HepG2 (cell line): ENCODE measurements around the gene NCOA5. TPM values are rescaled to one million over a fixed set of nuclear protein-coding genes. Genes with fewer than 3 reads are reported as not detected.

Experiments
- AHR ChIP-seq: IDR thresholded peaks from 2 replicates; pipeline ENCODE4 v1.6.1; 2018; ENCODE audit warnings: missing genetic modification reagents, missing compliant biosample characterization
- BHLHE40 ChIP-seq: IDR thresholded peaks from 2 replicates; pipeline ENCODE4 v1.6.1; 2011; ENCODE audit warnings: low read length, improper control_type of control experiment
- ERF ChIP-seq: IDR thresholded peaks from 2 replicates; pipeline ENCODE4 v1.6.1; 2018; ENCODE audit warnings: missing biosample characterization, missing genetic modification reagents
- HMG20B ChIP-seq: conservative IDR thresholded peaks from 2 replicates; pipeline ENCODE4 v1.6.1; 2016; ENCODE audit warnings: missing genetic modification reagents, missing compliant biosample characterization
- HMGA1 ChIP-seq: sonication (generic); formaldehyde crosslinking; conservative IDR thresholded peaks from 2 replicates; pipeline ENCODE4 v1.4.0; 2020; ENCODE audit warnings: missing genetic modification reagents
- JUNB ChIP-seq: sonication (generic); formaldehyde crosslinking; IDR thresholded peaks from 2 replicates; pipeline ENCODE4 v1.8.0; 2022; ENCODE audit warnings: missing genetic modification reagents, mild to moderate bottlenecking, borderline replicate concordance
- MBD4 ChIP-seq: IDR thresholded peaks from 2 replicates; pipeline ENCODE4 v1.6.1; 2012; ENCODE audit warnings: low read length, inconsistent platforms, borderline replicate concordance
- PAX8 ChIP-seq: sonication (generic); formaldehyde crosslinking; IDR thresholded peaks from 2 replicates; pipeline ENCODE4 v1.8.0; 2022; ENCODE audit warnings: mild to moderate bottlenecking, missing genetic modification reagents, borderline replicate concordance
- PPARG ChIP-seq: conservative IDR thresholded peaks from 2 replicates; pipeline ENCODE4 v1.6.1; 2016; ENCODE audit warnings: missing biosample characterization, missing genetic modification reagents
- SIX1 ChIP-seq: sonication (generic); formaldehyde crosslinking; IDR thresholded peaks from 2 replicates; pipeline ENCODE4 v1.4.0; 2020; ENCODE audit warnings: missing genetic modification reagents, borderline replicate concordance
- SOX6 ChIP-seq, 2 experiments: fragments of 450-650 bp in 1 of 2; sonication (generic) in 1 of 2; formaldehyde crosslinking in 1 of 2; IDR thresholded peaks; 2 replicates each; pipeline versions ENCODE4 v1.4.0 to v1.6.1; 2017 to 2020; ENCODE audit warnings: antibody characterized with exemption in 1 of 2, mild to moderate bottlenecking in 1 of 2, missing genetic modification reagents in 1 of 2
- TOPORS ChIP-seq: sonication (generic); formaldehyde crosslinking; IDR thresholded peaks from 2 replicates; pipeline ENCODE4 v1.8.0; 2023; ENCODE audit warnings: mild to moderate bottlenecking, missing genetic modification reagents
- ZNF260 ChIP-seq: sonication (generic); formaldehyde crosslinking; IDR thresholded peaks from 2 replicates; pipeline ENCODE4 v1.4.0; 2020; ENCODE audit warnings: missing genetic modification reagents, low read depth, mild to moderate bottlenecking, borderline replicate concordance
- ZNF709 ChIP-seq: sonication (generic); formaldehyde crosslinking; IDR thresholded peaks from 2 replicates; pipeline ENCODE4 v1.5.0; 2020; ENCODE audit warnings: mild to moderate bottlenecking, missing genetic modification reagents
- ZNF781 ChIP-seq: sonication (generic); formaldehyde crosslinking; IDR thresholded peaks from 2 replicates; pipeline ENCODE4 v1.5.1; 2020; ENCODE audit warnings: borderline replicate concordance, mild to moderate bottlenecking, missing genetic modification reagents; ENCODE audit errors: not compliant biosample characterization
- ZSCAN22 ChIP-seq: sonication (generic); formaldehyde crosslinking; IDR thresholded peaks from 2 replicates; pipeline ENCODE4 v1.4.0; 2020; ENCODE audit warnings: mild to moderate bottlenecking, missing genetic modification reagents
- polyA plus RNA-seq, 8 experiments: library from polyadenylated mRNA; depleted of rRNA in 3 of 8; stranded (reverse) in 7 of 8; unstranded in 1 of 8; fragments of >200 nt; fragmentation: Illumina TruSeq in 4 of 8; extraction: Trizol in 4 of 8; gene quantifications; 2 replicates each; pipeline versions ENCODE4 v1.2.1 to v1.2.3, GENCODE V29; 2011 to 2016; ENCODE audit warnings: low read depth in 4 of 8, missing spikeins in 1 of 8, mixed read lengths in 1 of 8; ENCODE audit not compliant: insufficient read depth in 1 of 8
- total RNA-seq, 5 experiments: library from RNA; depleted of rRNA; stranded (reverse); fragments of >200 nt; fragmentation: Illumina TruSeq; extraction: Trizol; gene quantifications; 2 replicates each; pipeline ENCODE4 v1.2.3, GENCODE V29; 2016; ENCODE audit warnings: low read depth in 1 of 5
- TF ChIP-seq, protein P1 (sequence below): sonication (generic); formaldehyde crosslinking; IDR thresholded peaks from 2 replicates; pipeline ENCODE4 v1.4.0; 2020; ENCODE audit warnings: missing genetic modification reagents
- TF ChIP-seq, protein P2 (sequence below): sonication (generic); formaldehyde crosslinking; IDR thresholded peaks from 2 replicates; pipeline ENCODE4 v1.5.1; 2020; ENCODE audit warnings: missing genetic modification reagents, mild to moderate bottlenecking, borderline replicate concordance
- TF ChIP-seq, protein P3 (sequence below): fragments of 450-650 bp; IDR thresholded peaks from 2 replicates; pipeline ENCODE4 v1.6.1; 2016
- TF ChIP-seq, protein P4 (sequence below): sonication (generic); formaldehyde crosslinking; conservative IDR thresholded peaks from 2 replicates; pipeline ENCODE4 v1.4.0; 2020; ENCODE audit warnings: missing genetic modification reagents

NCOA5 gene
- total and polyA plus RNA-seq, 2 of the 13 experiments (the other 11 are each of a cell fraction or from before 2014, with no cell fraction given), result 16.5 to 28.4 TPM

DNA sequence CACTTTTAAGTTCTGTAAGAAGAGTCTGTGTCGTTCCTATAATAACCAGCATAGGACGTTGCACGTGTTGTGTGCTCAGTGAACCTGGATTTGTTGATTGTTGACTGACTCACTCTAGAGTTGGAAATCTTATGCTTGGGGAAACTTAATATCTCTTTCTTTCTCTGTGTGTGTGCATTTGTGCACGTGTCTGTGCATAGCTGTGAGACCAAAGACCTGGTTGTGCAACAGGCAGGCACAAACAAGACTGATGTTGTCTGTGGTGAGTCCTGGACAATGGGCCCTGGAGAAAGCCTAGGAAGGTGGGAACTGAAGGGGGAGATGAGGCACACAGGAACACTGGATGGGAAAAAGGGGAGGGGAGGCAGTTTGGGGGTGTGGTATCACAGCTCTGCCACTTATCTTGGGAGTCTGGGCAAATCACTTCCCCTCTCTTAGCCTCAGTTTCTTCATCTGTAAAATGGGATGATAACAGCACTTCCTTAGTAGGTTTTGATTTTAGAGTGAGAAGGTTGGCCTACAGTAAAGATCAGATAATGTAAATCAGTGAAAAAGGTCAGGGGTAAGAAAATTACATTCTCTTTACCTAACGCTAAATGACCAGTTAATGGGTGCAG, 36.8 kb upstream of the NCOA5 start (continued):
- TF ChIP-seq, protein P1, sequence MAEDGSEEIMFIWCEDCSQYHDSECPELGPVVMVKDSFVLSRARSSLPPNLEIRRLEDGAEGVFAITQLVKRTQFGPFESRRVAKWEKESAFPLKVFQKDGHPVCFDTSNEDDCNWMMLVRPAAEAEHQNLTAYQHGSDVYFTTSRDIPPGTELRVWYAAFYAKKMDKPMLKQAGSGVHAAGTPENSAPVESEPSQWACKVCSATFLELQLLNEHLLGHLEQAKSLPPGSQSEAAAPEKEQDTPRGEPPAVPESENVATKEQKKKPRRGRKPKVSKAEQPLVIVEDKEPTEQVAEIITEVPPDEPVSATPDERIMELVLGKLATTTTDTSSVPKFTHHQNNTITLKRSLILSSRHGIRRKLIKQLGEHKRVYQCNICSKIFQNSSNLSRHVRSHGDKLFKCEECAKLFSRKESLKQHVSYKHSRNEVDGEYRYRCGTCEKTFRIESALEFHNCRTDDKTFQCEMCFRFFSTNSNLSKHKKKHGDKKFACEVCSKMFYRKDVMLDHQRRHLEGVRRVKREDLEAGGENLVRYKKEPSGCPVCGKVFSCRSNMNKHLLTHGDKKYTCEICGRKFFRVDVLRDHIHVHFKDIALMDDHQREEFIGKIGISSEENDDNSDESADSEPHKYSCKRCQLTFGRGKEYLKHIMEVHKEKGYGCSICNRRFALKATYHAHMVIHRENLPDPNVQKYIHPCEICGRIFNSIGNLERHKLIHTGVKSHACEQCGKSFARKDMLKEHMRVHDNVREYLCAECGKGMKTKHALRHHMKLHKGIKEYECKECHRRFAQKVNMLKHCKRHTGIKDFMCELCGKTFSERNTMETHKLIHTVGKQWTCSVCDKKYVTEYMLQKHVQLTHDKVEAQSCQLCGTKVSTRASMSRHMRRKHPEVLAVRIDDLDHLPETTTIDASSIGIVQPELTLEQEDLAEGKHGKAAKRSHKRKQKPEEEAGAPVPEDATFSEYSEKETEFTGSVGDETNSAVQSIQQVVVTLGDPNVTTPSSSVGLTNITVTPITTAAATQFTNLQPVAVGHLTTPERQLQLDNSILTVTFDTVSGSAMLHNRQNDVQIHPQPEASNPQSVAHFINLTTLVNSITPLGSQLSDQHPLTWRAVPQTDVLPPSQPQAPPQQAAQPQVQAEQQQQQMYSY (CRISPR knock-in tag), result no peak
- TF ChIP-seq HMGA1 (CRISPR knock-in tag) (no peak), ZNF709 (no peak), ZNF781 (CRISPR knock-in tag) (no peak), MBD4 (no peak), AHR (CRISPR knock-in tag) (no peak), TOPORS (no peak), SOX6 (IDR thresholded peaks at IDR 0.05) (no peak), SOX6 (CRISPR knock-in tag; IDR thresholded peaks at IDR 0.05) (peak; percentile 71), ERF (CRISPR knock-in tag) (no peak), PPARG (CRISPR knock-in tag) (no peak), PAX8 (CRISPR knock-in tag) (no peak), JUNB (CRISPR knock-in tag) (peak; percentile 60; the same call in 1 of the 2 replicates), SIX1 (CRISPR knock-in tag) (peak; percentile 75; the same call in 1 of the 2 replicates), ZSCAN22 (CRISPR knock-in tag) (no peak), BHLHE40 (peak; percentile 97), HMG20B (CRISPR knock-in tag) (no peak), ZNF260 (no peak)
- TF ChIP-seq, protein P2, sequence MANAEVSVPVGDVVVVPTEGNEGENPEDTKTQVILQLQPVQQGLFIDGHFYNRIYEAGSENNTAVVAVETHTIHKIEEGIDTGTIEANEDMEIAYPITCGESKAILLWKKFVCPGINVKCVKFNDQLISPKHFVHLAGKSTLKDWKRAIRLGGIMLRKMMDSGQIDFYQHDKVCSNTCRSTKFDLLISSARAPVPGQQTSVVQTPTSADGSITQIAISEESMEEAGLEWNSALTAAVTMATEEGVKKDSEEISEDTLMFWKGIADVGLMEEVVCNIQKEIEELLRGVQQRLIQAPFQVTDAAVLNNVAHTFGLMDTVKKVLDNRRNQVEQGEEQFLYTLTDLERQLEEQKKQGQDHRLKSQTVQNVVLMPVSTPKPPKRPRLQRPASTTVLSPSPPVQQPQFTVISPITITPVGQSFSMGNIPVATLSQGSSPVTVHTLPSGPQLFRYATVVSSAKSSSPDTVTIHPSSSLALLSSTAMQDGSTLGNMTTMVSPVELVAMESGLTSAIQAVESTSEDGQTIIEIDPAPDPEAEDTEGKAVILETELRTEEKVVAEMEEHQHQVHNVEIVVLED, result no peak
- TF ChIP-seq, protein P3, sequence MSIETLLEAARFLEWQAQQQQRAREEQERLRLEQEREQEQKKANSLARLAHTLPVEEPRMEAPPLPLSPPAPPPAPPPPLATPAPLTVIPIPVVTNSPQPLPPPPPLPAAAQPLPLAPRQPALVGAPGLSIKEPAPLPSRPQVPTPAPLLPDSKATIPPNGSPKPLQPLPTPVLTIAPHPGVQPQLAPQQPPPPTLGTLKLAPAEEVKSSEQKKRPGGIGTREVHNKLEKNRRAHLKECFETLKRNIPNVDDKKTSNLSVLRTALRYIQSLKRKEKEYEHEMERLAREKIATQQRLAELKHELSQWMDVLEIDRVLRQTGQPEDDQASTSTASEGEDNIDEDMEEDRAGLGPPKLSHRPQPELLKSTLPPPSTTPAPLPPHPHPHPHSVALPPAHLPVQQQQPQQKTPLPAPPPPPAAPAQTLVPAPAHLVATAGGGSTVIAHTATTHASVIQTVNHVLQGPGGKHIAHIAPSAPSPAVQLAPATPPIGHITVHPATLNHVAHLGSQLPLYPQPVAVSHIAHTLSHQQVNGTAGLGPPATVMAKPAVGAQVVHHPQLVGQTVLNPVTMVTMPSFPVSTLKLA, result peak; percentile 44
- TF ChIP-seq, protein P4, sequence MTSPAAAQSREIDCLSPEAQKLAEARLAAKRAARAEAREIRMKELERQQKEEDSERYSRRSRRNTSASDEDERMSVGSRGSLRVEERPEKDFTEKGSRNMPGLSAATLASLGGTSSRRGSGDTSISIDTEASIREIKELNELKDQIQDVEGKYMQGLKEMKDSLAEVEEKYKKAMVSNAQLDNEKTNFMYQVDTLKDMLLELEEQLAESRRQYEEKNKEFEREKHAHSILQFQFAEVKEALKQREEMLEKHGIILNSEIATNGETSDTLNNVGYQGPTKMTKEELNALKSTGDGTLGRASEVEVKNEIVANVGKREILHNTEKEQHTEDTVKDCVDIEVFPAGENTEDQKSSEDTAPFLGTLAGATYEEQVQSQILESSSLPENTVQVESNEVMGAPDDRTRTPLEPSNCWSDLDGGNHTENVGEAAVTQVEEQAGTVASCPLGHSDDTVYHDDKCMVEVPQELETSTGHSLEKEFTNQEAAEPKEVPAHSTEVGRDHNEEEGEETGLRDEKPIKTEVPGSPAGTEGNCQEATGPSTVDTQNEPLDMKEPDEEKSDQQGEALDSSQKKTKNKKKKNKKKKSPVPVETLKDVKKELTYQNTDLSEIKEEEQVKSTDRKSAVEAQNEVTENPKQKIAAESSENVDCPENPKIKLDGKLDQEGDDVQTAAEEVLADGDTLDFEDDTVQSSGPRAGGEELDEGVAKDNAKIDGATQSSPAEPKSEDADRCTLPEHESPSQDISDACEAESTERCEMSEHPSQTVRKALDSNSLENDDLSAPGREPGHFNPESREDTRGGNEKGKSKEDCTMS (CRISPR knock-in tag), result no peak
